IPS-20b (cell line): ENCODE measurements around the gene SNX25.
"Not testable (repeated sequence)": the region's sequence is repeated elsewhere in the genome, so short reads cannot be mapped to it uniquely, and the experiment has no call there.

Source experiments
- H3K27ac ChIP-seq: one replicate; pipeline ENCODE4 v1.5.1; 2013; ENCODE audit warnings: low read length
- H3K27me3 ChIP-seq: 2 replicates; pipeline ENCODE4 v1.6.1; 2013; ENCODE audit warnings: mild to moderate bottlenecking, low read length, inconsistent platforms; ENCODE audit not compliant: insufficient read depth
- H3K36me3 ChIP-seq: 2 replicates; pipeline ENCODE4 v1.6.1; 2013; ENCODE audit warnings: low read depth, mild to moderate bottlenecking, inconsistent platforms, low read length, moderate library complexity; ENCODE audit not compliant: insufficient read depth
- H3K4me1 ChIP-seq: 2 replicates; pipeline ENCODE4 v1.6.1; 2013; ENCODE audit warnings: mild to moderate bottlenecking, control low read depth, inconsistent platforms, low read length, moderate library complexity; ENCODE audit not compliant: insufficient read depth
- H3K4me3 ChIP-seq: 2 replicates; pipeline ENCODE4 v1.5.1; 2013; ENCODE audit warnings: mild to moderate bottlenecking, low read length, inconsistent platforms
- H3K9ac ChIP-seq: 2 replicates; pipeline ENCODE4 v1.6.1; 2013; ENCODE audit warnings: low read depth, mild to moderate bottlenecking, inconsistent platforms, low read length, moderate library complexity
- H3K9me3 ChIP-seq: 2 replicates; pipeline ENCODE4 v1.6.1; 2013; ENCODE audit warnings: mild to moderate bottlenecking, low read depth, low read length, inconsistent platforms; ENCODE audit not compliant: insufficient read depth

Gene SNX25

DNA sequence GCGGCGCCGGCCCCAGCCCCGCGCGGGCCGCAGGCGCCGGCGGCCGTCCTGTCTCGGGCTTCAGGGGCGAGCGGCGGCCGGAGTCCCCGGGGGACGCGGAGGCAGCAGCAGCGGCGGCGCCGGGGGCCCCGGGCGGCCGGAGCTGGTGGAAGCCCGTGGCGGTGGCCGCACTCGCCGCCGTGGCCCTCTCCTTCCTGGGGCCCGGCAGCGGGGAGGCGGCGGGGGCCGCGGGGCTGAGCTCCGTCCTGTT, 379 bp downstream of the SNX25 start:
- not testable (repeated sequence) for H3K27ac ChIP-seq, H3K9me3 ChIP-seq, H3K36me3 ChIP-seq, H3K9ac ChIP-seq
- Histone ChIP-seq H3K27me3 (peaks cover 51% of the 10 kb centered on the region), H3K4me3 (peak overlapping the region; percentile 87; the same call in 1 of the 2 replicates), H3K4me1 (peaks cover 17% of the 10 kb centered on the region)

DNA sequence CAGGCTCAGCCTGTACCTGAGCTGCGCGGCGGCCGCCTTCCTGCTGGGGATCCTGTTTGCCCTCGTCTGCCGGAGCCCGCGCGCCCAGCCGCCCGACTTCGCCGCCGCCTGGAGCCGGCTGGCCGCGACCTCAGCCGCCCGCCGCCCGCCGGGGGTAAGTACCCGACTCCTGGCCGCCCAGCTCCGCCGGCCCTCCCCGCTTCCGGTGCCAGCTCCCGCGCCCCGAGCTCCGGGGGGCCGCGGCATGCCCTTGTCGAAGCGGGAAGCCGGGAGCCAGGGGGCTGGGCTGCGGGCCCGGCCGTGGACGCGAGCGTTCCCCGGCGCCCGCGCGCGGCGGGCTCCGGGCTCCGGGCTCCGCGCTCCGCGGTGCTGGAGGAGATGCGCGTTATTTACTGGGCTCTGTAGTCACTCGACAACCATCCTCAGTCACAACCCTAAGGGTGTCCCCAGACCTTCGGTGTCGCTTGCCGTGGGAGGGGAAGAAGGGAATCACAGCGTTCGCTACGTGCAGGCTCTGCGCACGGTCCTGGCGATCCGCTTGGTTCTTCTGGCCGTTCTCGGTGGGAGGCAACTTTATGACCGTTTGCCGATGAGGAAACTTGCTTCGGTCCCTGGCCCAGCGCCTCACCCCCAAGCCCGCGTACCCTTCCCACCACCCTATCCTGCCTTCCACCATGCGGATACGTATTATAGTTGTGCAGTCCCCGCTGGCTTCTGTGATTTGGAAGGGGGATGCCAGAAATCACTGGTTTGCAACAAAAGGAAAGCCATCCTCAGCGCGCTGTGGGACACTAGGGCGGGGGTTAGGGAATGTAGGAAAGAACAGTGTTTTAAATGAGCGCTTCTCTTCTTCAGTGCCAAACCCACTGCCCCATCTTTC, 944 bp downstream of the SNX25 start:
- peak overlapping the region; percentile 87 for H3K4me3 ChIP-seq
- peaks cover 20% of the 10 kb centered on the region for H3K4me1 ChIP-seq
- H3K27ac ChIP-seq: no peak overlapping the region
- no peaks in the 10 kb centered on the region for H3K36me3 ChIP-seq
- H3K9me3 ChIP-seq: no peaks in the 10 kb centered on the region
- H3K9ac ChIP-seq: peak overlapping the region; percentile 79; the same call in 1 of the 2 replicates
- peaks cover 45% of the 10 kb centered on the region for H3K27me3 ChIP-seq

DNA sequence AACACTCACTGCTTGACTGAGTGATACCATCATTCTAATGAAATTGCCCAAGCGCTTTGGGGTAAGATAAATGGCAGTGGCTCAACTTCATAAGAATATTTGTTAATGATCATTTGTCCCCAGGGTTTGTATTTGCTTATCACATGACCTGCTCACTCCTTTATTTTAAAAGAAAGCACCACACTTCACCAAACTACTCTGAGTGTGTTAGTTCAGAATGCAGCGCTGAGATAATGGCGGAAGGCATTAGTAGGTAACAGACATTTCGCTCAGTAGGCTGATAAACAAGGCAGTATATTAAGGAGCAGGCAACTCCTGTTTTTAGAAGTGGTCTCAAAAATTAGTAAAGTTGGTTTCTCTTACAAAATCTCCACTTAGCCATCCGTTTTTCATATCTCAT, 1.6 kb downstream of the SNX25 start:
- no peak overlapping the region for H3K27ac ChIP-seq
- H3K9ac ChIP-seq: peak overlapping the region; percentile 79; the same call in 1 of the 2 replicates
- peaks cover 45% of the 10 kb centered on the region for H3K27me3 ChIP-seq
- peak overlapping the region; percentile 87 for H3K4me3 ChIP-seq
- peaks cover 22% of the 10 kb centered on the region for H3K4me1 ChIP-seq
- no peaks in the 10 kb centered on the region for H3K9me3 ChIP-seq
- H3K36me3 ChIP-seq: no peaks in the 10 kb centered on the region

DNA sequence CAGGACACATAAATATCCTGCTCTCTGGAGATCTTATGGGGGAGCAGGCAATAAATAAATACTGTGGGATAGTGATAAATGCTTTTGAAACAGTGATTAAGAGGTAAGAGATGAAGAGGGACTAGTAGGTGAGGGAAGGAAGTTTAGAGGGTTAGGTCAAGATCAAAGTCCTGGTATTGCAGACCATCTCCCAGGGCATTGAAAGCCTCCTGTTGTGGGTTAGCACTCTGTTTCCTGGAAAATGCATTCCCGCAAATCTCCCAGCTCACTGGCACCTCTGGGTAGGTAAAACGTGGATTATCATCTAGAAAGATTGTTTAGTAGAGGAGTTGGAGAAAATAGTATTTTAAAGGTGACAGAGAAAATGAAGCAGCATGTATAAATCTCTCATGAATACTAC, 2.2 kb downstream of the SNX25 start:
- Histone ChIP-seq H3K4me3 (peak overlapping the region; percentile 87), H3K27ac (no peak overlapping the region)

DNA sequence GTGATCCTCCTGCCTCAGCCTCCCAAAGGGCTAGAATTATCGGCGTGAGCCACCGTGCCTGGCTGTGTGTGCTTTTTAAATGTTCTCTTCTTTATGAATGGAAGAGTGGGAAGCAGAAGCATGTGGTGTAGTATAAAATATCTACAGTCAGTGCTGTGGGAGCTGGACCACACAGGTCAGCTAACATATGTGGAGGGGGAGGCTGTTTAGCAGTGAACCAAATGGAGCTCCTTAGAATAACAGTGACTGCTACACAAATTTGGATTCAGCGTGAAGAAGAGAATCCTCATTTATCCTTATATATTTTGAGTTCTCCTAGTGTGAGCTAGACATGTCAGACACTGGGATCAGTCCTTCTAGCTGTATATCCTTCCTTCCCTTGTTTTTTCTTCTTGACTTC, 3.2 kb downstream of the SNX25 start:
- Histone ChIP-seq H3K4me3 (no peak overlapping the region), H3K36me3 (no peaks in the 10 kb centered on the region), H3K27me3 (peaks cover 42% of the 10 kb centered on the region), H3K27ac (no peak overlapping the region), H3K9ac (no peak overlapping the region), H3K9me3 (no peaks in the 10 kb centered on the region), H3K4me1 (peaks cover 30% of the 10 kb centered on the region)

More for the DNA sequence above, 2.2 kb downstream of the SNX25 start:
- Histone ChIP-seq H3K4me1 (peaks cover 22% of the 10 kb centered on the region), H3K36me3 (no peaks in the 10 kb centered on the region), H3K9ac (no peak overlapping the region), H3K9me3 (no peaks in the 10 kb centered on the region), H3K27me3 (peaks cover 45% of the 10 kb centered on the region)

DNA sequence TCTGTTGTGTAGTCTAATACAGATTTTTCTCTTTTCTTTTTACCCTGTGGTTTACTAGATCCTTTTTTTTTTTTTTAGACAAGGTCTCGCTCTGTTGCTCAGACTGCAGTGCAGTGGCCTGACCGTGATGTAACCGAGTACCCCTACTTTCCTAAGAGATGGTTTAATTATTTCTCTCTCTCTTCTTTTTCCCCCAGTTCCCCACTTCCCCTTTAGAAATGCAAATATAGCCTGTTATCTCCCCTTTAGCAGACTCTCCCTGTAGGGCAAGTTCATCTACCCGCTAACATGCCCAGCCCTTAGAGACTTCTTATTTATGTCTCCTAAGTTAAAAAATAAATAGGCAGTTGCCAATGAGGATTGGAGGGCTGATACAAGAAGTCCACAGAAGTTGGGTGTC, 4.5 kb downstream of the SNX25 start:
- Histone ChIP-seq H3K4me3 (0 out of 2 replicates have a peak overlapping the region, but pooled peaks have one; percentile 2), H3K4me1 (peaks cover 31% of the 10 kb centered on the region), H3K27ac (no peak overlapping the region), H3K36me3 (no peaks in the 10 kb centered on the region), H3K9ac (no peak overlapping the region), H3K9me3 (no peaks in the 10 kb centered on the region), H3K27me3 (peaks cover 29% of the 10 kb centered on the region)

DNA sequence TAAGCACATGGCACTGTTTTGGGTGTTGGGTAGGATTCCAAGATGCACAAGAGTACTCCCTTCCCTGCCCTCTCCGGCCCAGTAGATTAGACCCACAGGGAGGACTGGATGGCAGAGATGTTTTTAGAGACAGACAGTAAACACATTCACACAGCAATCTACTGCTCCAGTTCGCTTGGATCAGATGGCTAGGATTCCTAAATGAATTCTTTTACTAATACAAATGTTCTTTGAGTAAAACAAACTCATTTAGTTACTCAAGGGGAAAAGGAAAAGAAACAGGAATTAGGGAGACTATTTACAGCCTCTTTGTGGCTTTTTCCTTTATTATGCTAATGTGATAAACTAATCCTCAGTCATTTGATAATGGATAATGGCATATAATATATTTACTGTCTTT, 5.9 kb downstream of the SNX25 start:
- Histone ChIP-seq H3K9ac (no peak overlapping the region), H3K4me1 (peaks cover 31% of the 10 kb centered on the region), H3K9me3 (no peaks in the 10 kb centered on the region), H3K27me3 (peaks cover 27% of the 10 kb centered on the region), H3K36me3 (no peaks in the 10 kb centered on the region), H3K27ac (no peak overlapping the region), H3K4me3 (no peak overlapping the region)

DNA sequence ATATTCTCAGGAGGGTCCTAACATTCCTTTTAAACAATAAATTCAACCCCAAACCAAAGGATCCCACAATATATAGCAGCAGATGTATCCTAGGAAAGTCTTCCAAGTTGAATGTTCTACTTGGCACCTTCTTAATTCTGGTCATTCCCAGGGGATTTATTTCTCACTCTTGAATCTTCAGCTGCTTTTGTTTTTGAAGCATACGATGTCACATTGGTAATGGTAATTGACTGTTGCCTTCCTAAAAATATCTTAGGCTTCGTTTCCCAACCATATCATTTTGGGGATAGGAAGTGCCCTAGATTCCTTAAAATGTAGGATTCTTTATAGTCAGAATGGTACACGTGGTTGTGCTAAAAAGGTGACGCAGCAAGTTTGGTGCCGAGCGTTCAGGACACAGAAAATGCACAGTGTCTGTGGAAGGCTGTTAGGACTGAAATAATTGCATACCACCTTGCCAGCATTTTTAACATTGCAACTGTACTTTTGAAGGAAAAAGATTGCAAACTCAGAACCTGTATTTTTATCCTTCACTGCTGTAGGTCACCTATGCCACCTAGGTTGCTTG, 8.1 kb downstream of the SNX25 start:
- Histone ChIP-seq H3K27me3 (peaks cover 7% of the 10 kb centered on the region; the same call in 1 of the 2 replicates), H3K9ac (no peak overlapping the region), H3K27ac (no peak overlapping the region), H3K9me3 (no peaks in the 10 kb centered on the region), H3K36me3 (no peaks in the 10 kb centered on the region), H3K4me1 (peaks cover 22% of the 10 kb centered on the region; the same call in 1 of the 2 replicates), H3K4me3 (no peak overlapping the region)

DNA sequence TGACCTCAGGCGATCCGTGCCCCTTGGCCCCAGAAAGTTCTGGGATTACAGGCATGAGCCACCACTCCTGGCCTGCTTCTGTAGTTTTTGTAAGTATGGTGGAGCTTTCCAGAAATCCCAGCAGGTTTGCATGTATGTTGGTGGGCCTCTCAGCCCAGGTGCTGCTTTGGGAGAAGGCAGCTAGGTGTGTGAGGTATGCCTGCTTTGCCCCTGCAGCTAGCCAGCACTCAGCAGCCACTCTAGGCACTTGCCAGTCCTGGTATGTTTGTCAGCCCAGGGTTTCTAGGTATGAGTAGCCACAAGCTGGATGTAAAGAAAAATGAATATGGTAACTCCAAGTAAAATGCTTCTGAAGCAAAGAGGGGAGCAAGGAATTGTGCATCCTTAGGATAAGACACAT, 8.9 kb downstream of the SNX25 start:
- no peak overlapping the region for H3K9ac ChIP-seq
- H3K36me3 ChIP-seq: no peaks in the 10 kb centered on the region
- peaks cover 19% of the 10 kb centered on the region; the same call in 1 of the 2 replicates for H3K4me1 ChIP-seq
- H3K27ac ChIP-seq: no peak overlapping the region
- no peak overlapping the region for H3K4me3 ChIP-seq
- no peaks in the 10 kb centered on the region for H3K27me3 ChIP-seq
- H3K9me3 ChIP-seq: no peaks in the 10 kb centered on the region

DNA sequence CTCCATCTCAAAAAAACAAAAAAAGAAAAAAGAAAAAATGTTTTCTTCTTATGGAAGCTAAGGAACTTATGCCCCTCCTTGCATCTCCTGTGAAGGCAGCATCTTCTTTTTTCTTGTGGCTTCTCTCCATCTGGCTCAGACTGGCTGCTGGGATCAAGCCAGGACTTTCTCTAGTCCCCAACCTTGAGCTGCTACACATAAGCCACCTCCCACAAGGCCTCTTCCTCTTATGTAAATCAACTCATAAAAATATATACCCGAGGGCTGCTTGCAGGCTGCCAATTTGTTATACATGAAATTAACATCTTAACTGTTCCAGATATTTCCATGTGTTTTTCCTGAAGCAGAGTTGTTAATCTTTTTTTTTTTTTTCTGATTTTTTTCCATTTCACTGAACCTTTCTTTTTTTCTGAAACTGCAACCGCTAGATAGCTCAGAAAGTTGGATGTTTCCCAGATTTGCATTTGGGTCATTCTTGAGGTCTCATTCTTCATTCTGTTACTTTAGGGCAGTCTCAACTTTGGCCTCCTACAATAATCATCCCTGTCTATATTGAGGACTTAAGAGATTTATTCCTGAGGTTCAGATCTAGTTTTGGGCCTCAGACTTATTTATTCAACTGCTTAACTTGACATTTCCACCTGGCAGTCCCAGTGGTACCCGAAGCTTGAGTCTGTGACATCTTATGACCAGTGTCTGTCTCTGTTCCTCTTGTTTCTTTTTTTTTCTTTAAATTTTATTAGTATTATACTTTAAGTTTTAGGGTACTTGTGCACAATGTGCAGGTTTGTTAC, 10.3 kb downstream of the SNX25 start:
- Histone ChIP-seq H3K36me3 (no peaks in the 10 kb centered on the region), H3K9ac (no peak overlapping the region), H3K4me1 (peaks cover 14% of the 10 kb centered on the region; the same call in 1 of the 2 replicates), H3K27me3 (no peaks in the 10 kb centered on the region), H3K4me3 (no peak overlapping the region), H3K27ac (no peak overlapping the region), H3K9me3 (no peaks in the 10 kb centered on the region)

DNA sequence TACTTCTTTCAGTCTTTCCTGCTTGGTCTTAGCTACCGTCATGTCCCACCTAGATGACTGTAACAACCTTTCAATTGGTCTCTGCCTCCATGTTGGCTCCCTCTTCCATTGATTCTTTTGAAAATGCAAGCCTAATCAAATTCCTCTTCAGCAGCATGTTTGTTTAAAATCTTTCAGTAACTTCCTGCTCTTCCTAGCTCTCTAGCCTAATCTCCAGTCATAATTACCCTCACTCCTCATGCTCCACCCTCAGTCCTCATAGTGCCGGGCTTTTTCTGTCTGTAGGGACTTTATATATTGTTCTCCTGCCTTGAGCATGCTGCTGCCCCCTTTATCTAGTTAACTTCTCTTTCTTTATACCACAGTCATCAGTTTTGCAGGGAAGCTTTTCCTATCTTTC, 12.1 kb downstream of the SNX25 start:
- H3K4me3 ChIP-seq: no peak overlapping the region
- H3K9ac ChIP-seq: no peak overlapping the region
- peaks cover 10% of the 10 kb centered on the region; the same call in 1 of the 2 replicates for H3K4me1 ChIP-seq
- H3K9me3 ChIP-seq: no peaks in the 10 kb centered on the region
- no peaks in the 10 kb centered on the region for H3K27me3 ChIP-seq
- no peak overlapping the region for H3K27ac ChIP-seq
- H3K36me3 ChIP-seq: no peaks in the 10 kb centered on the region
